Esophagus (tissue), 2 donors: Measurements from ENCODE around the gene KRT13. TPM values are rescaled to one million over a fixed set of nuclear protein-coding genes. Genes with fewer than 3 reads are reported as not detected.

ENCODE experiments used
- H3K27ac ChIP-seq, 2 donors: one replicate each; pipeline ENCODE4 v1.5.1; 2013; ENCODE audit warnings: low read depth in 2 of 2, mild to moderate bottlenecking in 2 of 2, inconsistent platforms in 1 of 2, low read length in 1 of 2, moderate library complexity in 1 of 2
- H3K27me3 ChIP-seq, 2 donors: one replicate each; pipeline ENCODE4 v1.6.1; 2013; ENCODE audit warnings: low read length in 2 of 2, control low read depth in 1 of 2, mild to moderate bottlenecking in 1 of 2; ENCODE audit not compliant: insufficient read depth in 2 of 2, control insufficient read depth in 1 of 2
- H3K36me3 ChIP-seq, 2 donors: one replicate each; pipeline ENCODE4 v1.6.1; 2013; ENCODE audit warnings: low read length in 1 of 2; ENCODE audit not compliant: control insufficient read depth in 2 of 2, insufficient read depth in 2 of 2
- H3K4me1 ChIP-seq, 2 donors: one replicate each; pipeline ENCODE4 v1.6.1; 2013; ENCODE audit warnings: low read length in 1 of 2; ENCODE audit not compliant: control insufficient read depth in 2 of 2, insufficient read depth in 2 of 2
- H3K4me3 ChIP-seq, 2 donors: one replicate each; pipeline ENCODE4 v1.5.1; 2013; ENCODE audit warnings: low read length in 2 of 2, mild to moderate bottlenecking in 2 of 2, low read depth in 1 of 2, moderate library complexity in 1 of 2
- H3K9me3 ChIP-seq, 2 donors: one replicate each; pipeline ENCODE4 v1.6.1; 2013; ENCODE audit warnings: mild to moderate bottlenecking in 2 of 2, low read depth in 1 of 2, low read length in 1 of 2, moderate library complexity in 1 of 2; ENCODE audit not compliant: control insufficient read depth in 2 of 2, insufficient read depth in 1 of 2
- WGBS, 2 donors: extraction: QIAGEN DNeasy Blood & Tissue Kit; methylation state at CpG; one replicate each; pipeline ENCODE4 v1.1.7; 2013; 5-methylcytosine and 5-hydroxymethylcytosine counted together
- polyA plus RNA-seq, 2 donors: library from polyadenylated mRNA; stranded (reverse); fragments of 200-250 nt; gene quantifications; one replicate each; pipeline ENCODE4 v1.2.3, GENCODE V29; 2013
- donor health status: healthy with polysubstance abuse.
- donor health status: Bipolar disorder and iron deficiency.

The KRT13 gene
- polyA plus RNA-seq, result over 10,000 TPM; 46,015 to 60,858 TPM

DNA sequence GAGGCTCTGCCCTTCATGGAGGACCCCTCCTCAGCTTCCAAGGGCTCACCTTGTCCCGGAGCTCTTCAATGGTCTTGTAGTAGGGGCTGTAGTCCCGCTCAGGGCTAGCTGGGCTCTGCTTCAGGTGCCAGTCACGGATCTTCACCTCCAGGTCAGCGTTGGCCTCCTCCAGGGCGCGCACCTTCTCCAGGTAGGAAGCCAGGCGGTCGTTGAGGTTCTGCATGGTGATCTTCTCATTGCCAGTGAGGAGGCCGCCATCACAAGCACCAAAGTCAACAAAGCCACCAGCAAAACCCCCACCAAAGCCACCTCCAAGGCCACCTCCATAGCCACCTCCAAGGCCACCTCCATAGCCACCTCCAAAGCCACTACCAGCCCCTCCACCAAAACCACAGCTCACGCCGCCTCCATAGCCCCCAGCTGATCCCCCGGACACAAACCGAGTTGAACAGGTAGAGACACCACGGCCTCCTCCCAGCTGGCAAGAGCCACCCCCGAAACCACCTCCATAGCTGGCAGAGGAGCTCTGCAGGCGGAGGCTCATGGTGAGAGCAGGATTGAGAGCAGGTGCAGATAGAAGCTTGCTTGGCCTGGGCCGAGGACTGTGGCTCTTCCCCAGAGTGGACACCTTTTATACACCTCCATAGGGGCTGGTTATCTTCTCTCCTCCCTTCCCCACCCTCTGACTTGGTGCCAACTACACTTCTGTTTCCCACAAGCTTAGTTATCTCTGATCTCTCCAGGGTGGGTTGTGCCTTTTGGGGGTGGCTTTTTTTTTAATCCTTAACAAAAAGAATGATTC, at the start of gene KRT13:
TSS of gene KRT13 (minus strand) at position 606 of the 802 bp plus-strand sequence. CDS start at position 544, 62 bp downstream.
- Histone ChIP-seq H3K4me3 (peak within 1 kb of the TSS; percentile 64 to 70), H3K4me1 (peaks cover 0 to 4% of the 10 kb centered on the region in 2 donors), H3K27me3 (no peaks in the 10 kb centered on the region), H3K27ac (peak within 1 kb of the TSS; percentile 94 to 97), H3K36me3 (peaks cover 0 to 10% of the 10 kb centered on the region in 2 donors), H3K9me3 (no peaks in the 10 kb centered on the region)
- 62 to 69% methylated on average over 17 of the region's 17 CpGs for WGBS, 2 donors

- WGBS, 2 donors, result 70 to 73% methylated on average over 8 of the region's 8 CpGs
- H3K36me3 ChIP-seq, result no peaks in the 10 kb centered on the region
- H3K9me3 ChIP-seq, result no peaks in the 10 kb centered on the region
- H3K27ac ChIP-seq, result no peak overlapping the region
- no peaks in the 10 kb centered on the region for H3K4me1 ChIP-seq
- no peaks in the 10 kb centered on the region for H3K27me3 ChIP-seq
- no peak overlapping the region for H3K4me3 ChIP-seq
These were observed 48.7 kb upstream of the KRT13 start for GRCh38 chr17:41553987-41554680.

DNA sequence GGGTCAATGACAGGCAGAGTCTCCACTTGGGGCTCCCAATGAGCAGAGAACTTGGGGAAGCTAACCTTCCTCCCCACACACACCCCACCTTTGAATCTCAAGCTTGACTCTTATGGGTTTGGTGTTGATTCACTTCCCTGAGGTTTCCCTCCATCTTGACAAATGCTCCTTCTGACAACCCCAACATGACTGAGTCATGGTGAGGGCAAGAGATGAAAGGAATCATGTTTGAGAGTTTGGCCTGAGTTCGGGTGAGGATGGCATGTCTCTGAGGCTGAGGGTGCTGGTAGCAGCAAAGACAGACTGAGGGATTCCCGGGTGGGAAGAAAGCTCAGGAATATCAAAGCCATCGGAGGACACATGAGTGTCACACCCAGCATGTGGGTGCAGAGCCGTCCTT, 47.8 kb upstream of the KRT13 start:
- Histone ChIP-seq H3K27ac (no peak overlapping the region), H3K9me3 (no peaks in the 10 kb centered on the region), H3K4me1 (peaks cover 0 to 9% of the 10 kb centered on the region in 2 donors), H3K27me3 (no peaks in the 10 kb centered on the region), H3K36me3 (no peaks in the 10 kb centered on the region), H3K4me3 (no peak overlapping the region)
- WGBS, 2 donors, result 51 to 73% methylated on average over 4 of the region's 4 CpGs

DNA sequence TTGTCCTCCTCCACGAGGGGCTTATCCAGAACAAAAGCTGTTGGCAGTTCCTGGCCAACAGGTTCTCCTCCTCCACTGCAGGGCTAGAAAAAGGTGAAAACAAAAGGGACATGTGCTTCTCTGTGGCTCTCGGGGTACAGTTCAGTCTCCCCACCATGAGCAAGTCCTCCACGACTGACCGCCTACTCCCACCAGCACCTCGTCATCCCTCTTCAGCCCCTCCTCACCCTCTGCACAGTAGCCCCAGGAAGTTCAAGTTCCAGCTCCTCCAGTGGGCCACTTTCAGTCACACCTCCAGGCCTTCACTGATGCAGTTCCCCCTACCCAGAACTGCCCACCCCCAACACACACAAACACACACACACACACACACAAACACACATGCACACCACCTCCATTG, 47.0 kb upstream of the KRT13 start:
- 87 to 89% methylated on average over 5 of the region's 5 CpGs for WGBS, 2 donors

DNA sequence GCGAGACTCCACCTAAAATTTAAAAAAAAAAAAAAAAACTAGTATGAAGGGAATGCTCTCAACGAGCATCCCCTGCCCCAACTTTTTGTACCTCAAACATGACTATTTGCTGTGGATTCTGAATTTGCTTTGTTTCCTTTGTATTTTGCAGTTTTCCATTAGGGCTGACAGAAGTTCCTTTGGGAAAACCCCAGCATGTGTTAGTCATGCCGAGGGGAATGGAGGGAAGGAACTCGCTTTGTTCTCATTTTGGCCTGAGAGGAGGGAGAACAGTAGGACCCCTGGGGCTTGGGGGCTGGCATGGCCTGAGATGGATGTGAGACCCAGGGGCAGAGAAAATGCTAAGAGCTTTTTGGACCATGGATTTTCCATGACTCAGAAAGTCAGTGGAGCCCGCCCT, 46.0 kb upstream of the KRT13 start:
- H3K4me3 ChIP-seq, result no peak overlapping the region
- H3K9me3 ChIP-seq, result no peaks in the 10 kb centered on the region
- H3K27me3 ChIP-seq, result no peaks in the 10 kb centered on the region
- H3K4me1 ChIP-seq, result peaks cover 0 to 18% of the 10 kb centered on the region in 2 donors
- 50 to 54% methylated on average over 4 to 5 of the region's 5 CpGs for WGBS, 2 donors
- H3K27ac ChIP-seq, result no peak overlapping the region
- H3K36me3 ChIP-seq, result no peaks in the 10 kb centered on the region

More for the DNA sequence above, 47.0 kb upstream of the KRT13 start:
- Histone ChIP-seq H3K27ac (no peak overlapping the region), H3K27me3 (no peaks in the 10 kb centered on the region), H3K4me3 (no peak overlapping the region), H3K36me3 (no peaks in the 10 kb centered on the region), H3K9me3 (no peaks in the 10 kb centered on the region), H3K4me1 (peaks cover 0 to 15% of the 10 kb centered on the region in 2 donors)

DNA sequence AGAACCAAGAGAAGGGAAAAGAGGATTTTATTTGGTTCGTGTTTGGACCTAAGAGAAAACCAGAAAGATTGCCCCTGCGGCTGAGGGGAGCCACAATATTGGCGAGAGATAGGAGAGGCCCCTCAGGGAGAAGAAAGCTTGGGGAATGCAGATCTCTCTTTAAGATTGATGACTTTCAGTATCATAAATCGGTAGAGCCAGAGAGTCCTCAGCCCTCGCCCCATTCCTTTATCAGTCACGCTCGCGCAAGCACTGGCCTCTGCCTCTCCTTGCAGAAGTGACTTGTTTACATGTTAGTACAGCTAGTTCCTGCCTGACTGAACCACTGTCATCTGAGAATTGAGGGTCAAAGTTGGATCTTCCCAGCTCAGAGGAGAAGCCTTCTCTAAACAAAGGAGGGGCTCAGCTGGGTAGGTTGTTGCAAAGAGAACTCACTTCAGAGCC, 44.2 kb upstream of the KRT13 start:
- H3K27ac ChIP-seq, result peak overlapping the region; percentile 6 to 13
- no peaks in the 10 kb centered on the region for H3K27me3 ChIP-seq
- H3K36me3 ChIP-seq, result no peaks in the 10 kb centered on the region
- WGBS, 2 donors, result 63 to 70% methylated on average over 8 of the region's 8 CpGs
- H3K4me3 ChIP-seq, result no peak overlapping the region
- H3K4me1 ChIP-seq, result peaks cover 0 to 18% of the 10 kb centered on the region in 2 donors
- H3K9me3 ChIP-seq, result no peaks in the 10 kb centered on the region

DNA sequence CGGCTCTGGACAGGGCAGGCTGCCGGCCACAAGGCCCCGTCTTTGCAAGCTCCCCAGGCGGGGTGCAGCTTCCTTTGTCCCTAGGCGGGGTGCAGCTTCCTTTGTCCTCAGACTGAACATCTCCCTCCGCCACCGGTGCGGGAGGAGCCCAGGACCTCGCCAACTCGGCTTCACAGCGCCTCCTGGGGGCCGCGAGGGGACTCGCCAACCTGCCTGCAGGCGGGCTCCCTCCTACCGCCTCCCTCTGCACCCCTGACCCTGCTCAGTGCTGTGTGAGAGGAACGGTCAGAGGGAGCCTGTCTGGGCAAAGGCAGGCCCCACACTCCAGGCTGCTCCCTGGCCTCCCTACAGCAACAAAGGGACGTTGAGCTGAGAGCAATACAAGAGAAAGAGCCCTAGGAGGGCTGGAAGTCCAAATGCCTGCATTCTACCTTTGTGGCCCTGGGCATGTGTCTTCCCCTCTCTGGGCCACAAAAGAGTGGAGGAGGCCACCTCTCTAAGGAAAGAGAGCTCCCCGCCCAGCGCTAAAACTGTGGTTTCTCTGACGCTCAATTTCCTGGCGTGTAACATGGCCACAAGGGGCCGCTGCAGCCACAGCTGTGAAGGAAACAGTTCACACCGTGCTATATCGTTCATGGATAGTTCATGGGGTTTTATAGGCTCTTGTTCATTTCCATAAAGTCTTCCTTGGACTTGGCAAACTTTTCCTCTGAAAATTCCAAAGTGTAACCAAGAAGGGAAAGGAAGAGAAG, 43.6 kb upstream of the KRT13 start:
- Histone ChIP-seq H3K36me3 (no peaks in the 10 kb centered on the region), H3K27ac (peak overlapping the region; percentile 93 to 96), H3K9me3 (no peaks in the 10 kb centered on the region), H3K4me3 (peak overlapping the region; percentile 32 to 39), H3K4me1 (peaks cover 0 to 21% of the 10 kb centered on the region in 2 donors), H3K27me3 (no peaks in the 10 kb centered on the region)
- 1 to 2% methylated on average over 25 of the region's 25 CpGs for WGBS, 2 donors

- H3K36me3 ChIP-seq, result no peaks in the 10 kb centered on the region
- H3K27ac ChIP-seq, result peak overlapping the region; percentile 93 to 96
- peaks cover 0 to 21% of the 10 kb centered on the region in 2 donors for H3K4me1 ChIP-seq
- WGBS, 2 donors, result 22 to 27% methylated on average over 22 to 23 of the region's 23 CpGs
- no peaks in the 10 kb centered on the region for H3K27me3 ChIP-seq
- no peaks in the 10 kb centered on the region for H3K9me3 ChIP-seq
- peak overlapping the region; percentile 32 to 39 for H3K4me3 ChIP-seq
These were observed 42.8 kb upstream of the KRT13 start for GRCh38 chr17:41547921-41548843.
